GM21360 (cell line): Measurements from ENCODE around the gene GNAQ.
"Not testable (repeated sequence)": the region's sequence is repeated elsewhere in the genome, so short reads cannot be mapped to it uniquely, and the experiment has no call there.

Source experiments
- ATAC-seq: cut with Tn5 transposase; IDR thresholded peaks from one replicate; pipeline ENCODE4 v1.9.1; 2021; ENCODE audit warnings: mild to moderate bottlenecking, moderate library complexity; ENCODE audit not compliant: unreplicated experiment

Gene GNAQ

GRCh38 chr9:77712533-77713130 is 319.0 kb downstream of the GNAQ start:
- no peak for ATAC-seq

GRCh38 chr9:77710965-77711648 is 320.5 kb downstream of the GNAQ start:
- no peak for ATAC-seq

GRCh38 chr9:77710316-77710715 is 321.3 kb downstream of the GNAQ start:
- no peak for ATAC-seq

- ATAC-seq: no peak
Observed at GRCh38 chr9:77708064-77708815, 323.4 kb downstream of the GNAQ start.

GRCh38 chr9:77707383-77708063 is 324.1 kb downstream of the GNAQ start:
- no peak for ATAC-seq

- no peak for ATAC-seq
Observed at GRCh38 chr9:77705636-77706035, 326.0 kb downstream of the GNAQ start.

- not testable (repeated sequence) for ATAC-seq
Observed at GRCh38 chr9:77702521-77703390, 328.9 kb downstream of the GNAQ start.

- no peak for ATAC-seq
Observed at GRCh38 chr9:77697238-77697984, 334.2 kb downstream of the GNAQ start.

GRCh38 chr9:77690723-77691122 is 340.9 kb downstream of the GNAQ start:
- ATAC-seq: not testable (repeated sequence)

GRCh38 chr9:77690119-77690518 is 341.5 kb downstream of the GNAQ start:
- ATAC-seq: not testable (repeated sequence)

- ATAC-seq: not testable (repeated sequence)
Observed at GRCh38 chr9:77687737-77688136, 343.9 kb downstream of the GNAQ start.

- no peak for ATAC-seq
Observed at GRCh38 chr9:77680581-77680980, 351.0 kb downstream of the GNAQ start.

- no peak for ATAC-seq
Observed at GRCh38 chr9:77679661-77680368, 351.8 kb downstream of the GNAQ start.

- no peak for ATAC-seq
Observed at GRCh38 chr9:77679088-77679487, 352.5 kb downstream of the GNAQ start.

GRCh38 chr9:77677957-77678535 is 353.6 kb downstream of the GNAQ start:
- ATAC-seq: no peak

GRCh38 chr9:77677397-77677796 is 354.2 kb downstream of the GNAQ start:
- ATAC-seq: no peak

- ATAC-seq: no peak
Observed at GRCh38 chr9:77673941-77674791, 357.4 kb downstream of the GNAQ start.

- ATAC-seq: no peak
Observed at GRCh38 chr9:77672183-77672582, 359.4 kb downstream of the GNAQ start.
